Measurements from ENCODE around the gene CEP83. TPM values are rescaled to one million over a fixed set of nuclear protein-coding genes. Genes with fewer than 3 reads are reported as not detected.

Gene CEP83
- total RNA-seq, 1 experiment from 2014 or later, result 28.9 TPM

GRCh38 chr12:94308612-94309011, 151.1 kb downstream of the CEP83 start:
- DNase-seq, result no peak
- no TSS peak for BruUV-seq (replicated peaks)
- intact Hi-C loops (cut with micrococcal nuclease; ENCODE audit: unreplicated experiment), result no loop called here
- Mint-ChIP-seq H3K4me1 (ENCODE audit: low read depth, unreplicated experiment) (no peaks in the 10 kb centered on the region), H3K27me3 (ENCODE audit: unreplicated experiment) (no peaks in the 10 kb centered on the region), H3K9me3 (ENCODE audit: low read depth, unreplicated experiment) (no peaks in the 10 kb centered on the region), H3K4me3 (ENCODE audit: low read depth, unreplicated experiment) (no peak overlapping the region), H3K36me3 (ENCODE audit: insufficient read depth, unreplicated experiment) (peaks cover 6% of the 10 kb centered on the region), H3K27ac (ENCODE audit: unreplicated experiment) (no peak overlapping the region)
- CTCF ChIA-PET, result interaction anchor here (0.6 kb wide), 1 partner anchor 1154 kb away, joined by 3 read pairs; no protein-coding TSS in a partner anchor
- TF ChIP-seq, protein P1, sequence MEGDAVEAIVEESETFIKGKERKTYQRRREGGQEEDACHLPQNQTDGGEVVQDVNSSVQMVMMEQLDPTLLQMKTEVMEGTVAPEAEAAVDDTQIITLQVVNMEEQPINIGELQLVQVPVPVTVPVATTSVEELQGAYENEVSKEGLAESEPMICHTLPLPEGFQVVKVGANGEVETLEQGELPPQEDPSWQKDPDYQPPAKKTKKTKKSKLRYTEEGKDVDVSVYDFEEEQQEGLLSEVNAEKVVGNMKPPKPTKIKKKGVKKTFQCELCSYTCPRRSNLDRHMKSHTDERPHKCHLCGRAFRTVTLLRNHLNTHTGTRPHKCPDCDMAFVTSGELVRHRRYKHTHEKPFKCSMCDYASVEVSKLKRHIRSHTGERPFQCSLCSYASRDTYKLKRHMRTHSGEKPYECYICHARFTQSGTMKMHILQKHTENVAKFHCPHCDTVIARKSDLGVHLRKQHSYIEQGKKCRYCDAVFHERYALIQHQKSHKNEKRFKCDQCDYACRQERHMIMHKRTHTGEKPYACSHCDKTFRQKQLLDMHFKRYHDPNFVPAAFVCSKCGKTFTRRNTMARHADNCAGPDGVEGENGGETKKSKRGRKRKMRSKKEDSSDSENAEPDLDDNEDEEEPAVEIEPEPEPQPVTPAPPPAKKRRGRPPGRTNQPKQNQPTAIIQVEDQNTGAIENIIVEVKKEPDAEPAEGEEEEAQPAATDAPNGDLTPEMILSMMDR (IDR thresholded peaks at IDR 0.05; ENCODE audit: unreplicated experiment), result no peak

DNA sequence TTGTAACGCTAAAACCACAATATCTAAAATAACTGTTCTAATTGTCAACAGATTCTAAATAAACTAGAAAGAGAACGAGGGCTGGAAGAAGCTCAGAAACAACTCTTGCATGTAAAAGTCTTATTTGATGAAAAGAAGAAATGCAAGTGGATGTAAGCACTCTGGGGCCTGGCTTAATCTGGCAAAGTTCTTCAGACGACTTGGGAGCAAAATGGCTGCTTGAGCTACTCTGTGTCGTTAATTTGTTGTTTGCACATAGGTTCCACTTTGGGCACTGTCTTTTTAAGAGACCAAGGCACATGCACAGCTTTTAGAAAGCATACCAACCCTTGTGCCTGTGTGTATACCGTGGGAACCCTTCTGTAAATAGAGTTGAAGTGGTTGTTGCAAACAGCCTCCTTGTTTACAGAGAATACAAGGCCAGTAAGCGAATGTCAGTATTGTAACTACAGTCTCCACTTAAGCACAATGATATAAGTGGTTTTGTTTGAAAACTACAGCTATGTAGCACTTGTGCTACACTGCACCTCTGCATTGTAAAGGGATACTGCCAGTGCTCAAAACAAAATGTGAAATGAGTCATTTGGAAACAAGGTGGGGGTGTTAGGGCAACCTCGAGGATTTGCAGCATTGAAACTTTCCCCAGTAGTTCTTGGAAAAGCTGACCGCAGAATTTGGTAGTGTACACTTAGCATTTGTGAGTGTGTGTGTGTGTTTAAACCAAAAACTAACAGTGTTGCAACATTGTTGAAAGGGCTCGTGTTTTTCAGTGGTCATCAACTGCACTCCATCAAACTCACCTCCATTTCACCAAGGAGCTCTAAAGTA, 154.3 kb downstream of the CEP83 start:
- H3K36me3 Mint-ChIP-seq (ENCODE audit: insufficient read depth, unreplicated experiment), result no peaks in the 10 kb centered on the region

GRCh38 chr12:94304566-94305061, 155.1 kb downstream of the CEP83 start:
- TF ChIP-seq, protein P1 (IDR thresholded peaks at IDR 0.05; ENCODE audit: unreplicated experiment), result no peak
- Mint-ChIP-seq H3K9me3 (ENCODE audit: low read depth, unreplicated experiment) (no peaks in the 10 kb centered on the region), H3K36me3 (ENCODE audit: insufficient read depth, unreplicated experiment) (no peaks in the 10 kb centered on the region), H3K4me1 (ENCODE audit: low read depth, unreplicated experiment) (no peaks in the 10 kb centered on the region), H3K27me3 (ENCODE audit: unreplicated experiment) (no peaks in the 10 kb centered on the region), H3K4me3 (ENCODE audit: low read depth, unreplicated experiment) (no peak overlapping the region), H3K27ac (ENCODE audit: unreplicated experiment) (no peak overlapping the region)
- intact Hi-C loops (cut with micrococcal nuclease; ENCODE audit: unreplicated experiment), result no loop called here
- BruUV-seq (replicated peaks), result no TSS peak
- CTCF ChIA-PET, result no interaction called here
- DNase-seq, result no peak

More for the DNA sequence above, 154.3 kb downstream of the CEP83 start:
- Mint-ChIP-seq H3K4me1 (ENCODE audit: low read depth, unreplicated experiment) (no peaks in the 10 kb centered on the region), H3K4me3 (ENCODE audit: low read depth, unreplicated experiment) (no peak overlapping the region), H3K27ac (ENCODE audit: unreplicated experiment) (no peak overlapping the region), H3K9me3 (ENCODE audit: low read depth, unreplicated experiment) (no peaks in the 10 kb centered on the region), H3K27me3 (ENCODE audit: unreplicated experiment) (no peaks in the 10 kb centered on the region)
- CTCF ChIA-PET, result no interaction called here
- no TSS peak for BruUV-seq (replicated peaks)
- intact Hi-C loops (cut with micrococcal nuclease; ENCODE audit: unreplicated experiment), result no loop called here
- no peak for DNase-seq
- TF ChIP-seq, protein P1 (IDR thresholded peaks at IDR 0.05; ENCODE audit: unreplicated experiment), result no peak

DNA sequence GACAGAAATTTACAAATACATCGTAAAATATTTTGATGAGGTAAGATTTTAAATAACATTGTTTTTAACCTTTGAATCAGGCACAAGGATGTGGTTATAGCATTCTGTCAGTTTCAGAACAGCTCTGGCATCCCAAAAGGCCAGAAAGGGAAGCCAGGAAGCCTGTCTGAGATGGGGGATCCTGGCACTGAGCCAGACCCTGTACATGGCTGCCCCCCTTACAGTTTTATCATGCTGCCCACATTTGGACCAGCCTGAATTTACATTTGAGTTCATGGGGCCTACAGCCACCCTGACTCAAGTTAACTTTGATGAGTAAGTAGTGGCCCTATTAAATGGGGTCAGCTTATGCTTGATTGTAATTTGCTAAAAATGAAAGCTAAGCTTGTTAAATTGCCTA, 155.7 kb downstream of the CEP83 start:
- intact Hi-C loops (cut with micrococcal nuclease; ENCODE audit: unreplicated experiment), result no loop called here
- Mint-ChIP-seq H3K4me1 (ENCODE audit: low read depth, unreplicated experiment) (no peaks in the 10 kb centered on the region), H3K9me3 (ENCODE audit: low read depth, unreplicated experiment) (no peaks in the 10 kb centered on the region), H3K27ac (ENCODE audit: unreplicated experiment) (no peak overlapping the region), H3K4me3 (ENCODE audit: low read depth, unreplicated experiment) (no peak overlapping the region), H3K36me3 (ENCODE audit: insufficient read depth, unreplicated experiment) (no peaks in the 10 kb centered on the region), H3K27me3 (ENCODE audit: unreplicated experiment) (no peaks in the 10 kb centered on the region)
- no peak for DNase-seq
- CTCF ChIA-PET, result interaction anchor here (0.7 kb wide), 1 partner anchor 787 kb away, joined by 6 read pairs; no protein-coding TSS in a partner anchor
- BruUV-seq (replicated peaks), result no TSS peak
- TF ChIP-seq, protein P1 (IDR thresholded peaks at IDR 0.05; ENCODE audit: unreplicated experiment), result no peak

Data from Calu3 (cell line).